GM21619 (cell line): ENCODE measurements around the gene BFSP2.

ENCODE experiments used
- ATAC-seq: cut with Tn5 transposase; IDR thresholded peaks from one replicate; pipeline ENCODE4 v1.9.1; 2021; ENCODE audit not compliant: unreplicated experiment

BFSP2 gene, protein sequence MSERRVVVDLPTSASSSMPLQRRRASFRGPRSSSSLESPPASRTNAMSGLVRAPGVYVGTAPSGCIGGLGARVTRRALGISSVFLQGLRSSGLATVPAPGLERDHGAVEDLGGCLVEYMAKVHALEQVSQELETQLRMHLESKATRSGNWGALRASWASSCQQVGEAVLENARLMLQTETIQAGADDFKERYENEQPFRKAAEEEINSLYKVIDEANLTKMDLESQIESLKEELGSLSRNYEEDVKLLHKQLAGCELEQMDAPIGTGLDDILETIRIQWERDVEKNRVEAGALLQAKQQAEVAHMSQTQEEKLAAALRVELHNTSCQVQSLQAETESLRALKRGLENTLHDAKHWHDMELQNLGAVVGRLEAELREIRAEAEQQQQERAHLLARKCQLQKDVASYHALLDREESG

DNA sequence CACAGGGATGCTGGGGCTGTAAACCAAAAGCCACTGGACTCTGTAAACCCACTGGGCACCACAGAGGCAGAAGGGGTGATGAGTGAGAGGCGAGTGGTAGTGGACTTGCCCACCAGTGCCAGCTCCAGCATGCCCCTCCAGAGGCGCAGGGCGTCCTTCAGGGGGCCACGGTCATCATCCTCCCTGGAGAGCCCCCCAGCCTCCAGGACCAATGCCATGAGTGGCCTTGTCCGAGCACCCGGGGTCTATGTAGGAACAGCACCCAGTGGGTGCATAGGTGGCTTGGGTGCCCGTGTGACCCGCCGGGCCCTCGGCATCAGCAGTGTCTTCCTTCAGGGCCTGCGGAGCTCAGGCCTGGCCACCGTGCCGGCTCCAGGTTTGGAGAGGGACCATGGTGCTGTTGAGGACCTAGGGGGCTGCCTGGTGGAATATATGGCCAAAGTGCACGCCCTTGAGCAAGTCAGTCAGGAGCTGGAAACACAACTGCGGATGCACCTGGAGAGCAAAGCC lies at the start of gene BFSP2:
BFSP2 (plus strand) TSS at position 51 of the 510 bp plus-strand sequence; CDS start at position 79, 28 bp downstream.
- no peak for ATAC-seq

DNA sequence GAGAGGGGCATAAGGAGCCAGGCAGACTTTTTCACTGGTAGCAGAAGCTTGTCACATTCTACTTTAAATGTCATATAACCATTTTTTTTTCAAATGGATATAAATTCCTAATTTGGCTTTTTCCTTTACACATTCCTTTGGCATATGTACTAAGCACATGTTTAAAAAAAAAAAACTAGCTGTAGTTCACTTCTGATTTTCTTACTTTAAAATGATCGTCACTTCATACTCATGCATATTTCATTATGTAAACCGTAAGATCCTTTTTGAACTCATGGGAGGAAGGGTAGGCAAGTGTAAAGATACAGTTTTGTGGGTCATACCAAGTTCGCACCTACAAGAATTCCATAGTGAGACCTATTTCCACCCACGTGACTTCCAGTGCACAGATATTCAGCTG lies 45.1 kb upstream of the BFSP2 start:
- no peak for ATAC-seq

DNA sequence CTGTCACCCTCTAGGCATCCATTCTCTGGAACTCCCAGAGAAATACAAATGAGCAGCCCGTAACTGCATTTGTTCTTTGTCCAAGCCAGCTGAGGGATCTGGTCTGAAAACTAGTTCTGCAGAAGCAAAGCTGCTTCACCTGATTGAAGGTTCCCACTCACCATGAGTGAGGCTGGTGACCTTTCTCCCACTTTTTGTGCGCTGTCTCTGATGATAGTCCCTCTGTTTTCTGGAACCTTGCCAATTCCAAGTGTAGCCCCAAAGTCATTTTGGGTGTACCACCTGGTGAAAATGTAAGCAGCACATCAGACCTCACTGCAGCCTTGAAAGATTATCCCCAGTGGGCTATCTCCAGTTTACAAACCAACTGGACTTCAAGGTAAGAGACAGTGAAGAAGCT lies 39.4 kb upstream of the BFSP2 start:
- no peak for ATAC-seq

GRCh38 chr3:133361011-133361410 lies 38.8 kb upstream of the BFSP2 start:
- ATAC-seq: no peak

GRCh38 chr3:133361435-133361834 lies 38.4 kb upstream of the BFSP2 start:
- no peak for ATAC-seq

DNA sequence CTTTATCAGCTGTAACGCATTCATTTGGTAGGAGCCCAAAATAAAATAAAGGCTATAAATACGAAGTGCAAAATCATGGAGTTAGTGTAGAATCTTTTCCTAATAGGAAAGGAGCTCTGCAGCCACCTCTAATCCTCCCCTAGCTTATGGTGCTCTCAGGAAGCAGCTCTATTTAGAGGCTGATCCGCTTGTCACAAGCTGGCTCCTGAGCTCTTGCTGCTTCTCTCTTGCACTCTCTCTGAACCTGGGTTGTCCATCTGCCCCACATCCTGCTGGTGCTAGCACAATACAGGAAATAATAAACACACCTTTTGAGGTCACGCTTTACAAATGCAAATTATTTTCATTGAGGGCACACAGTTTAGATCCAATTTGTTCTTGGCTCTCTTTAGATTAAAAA lies 37.3 kb upstream of the BFSP2 start:
- no peak for ATAC-seq

- ATAC-seq: no peak
Measured at GRCh38 chr3:133364704-133365103, 35.2 kb upstream of the BFSP2 start.

DNA sequence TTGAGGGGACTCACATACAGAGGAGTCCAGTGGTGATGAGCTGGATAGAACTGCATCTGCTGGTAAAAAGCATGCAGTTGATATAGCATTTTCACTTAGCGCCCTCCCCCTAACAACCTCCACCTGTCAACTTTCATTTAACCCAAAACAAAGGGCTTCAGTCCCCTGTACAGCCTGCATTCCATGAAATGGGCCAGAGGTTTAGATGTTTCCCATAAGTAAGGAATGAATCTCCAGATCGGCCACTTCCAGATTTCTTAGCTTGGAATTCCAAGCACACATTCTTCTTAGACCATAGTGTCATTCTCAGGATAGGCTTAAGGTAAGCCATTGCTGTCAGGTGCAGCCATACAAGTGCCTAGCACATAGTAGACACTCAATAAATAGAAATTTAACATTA lies 32.9 kb upstream of the BFSP2 start:
- no peak for ATAC-seq

DNA sequence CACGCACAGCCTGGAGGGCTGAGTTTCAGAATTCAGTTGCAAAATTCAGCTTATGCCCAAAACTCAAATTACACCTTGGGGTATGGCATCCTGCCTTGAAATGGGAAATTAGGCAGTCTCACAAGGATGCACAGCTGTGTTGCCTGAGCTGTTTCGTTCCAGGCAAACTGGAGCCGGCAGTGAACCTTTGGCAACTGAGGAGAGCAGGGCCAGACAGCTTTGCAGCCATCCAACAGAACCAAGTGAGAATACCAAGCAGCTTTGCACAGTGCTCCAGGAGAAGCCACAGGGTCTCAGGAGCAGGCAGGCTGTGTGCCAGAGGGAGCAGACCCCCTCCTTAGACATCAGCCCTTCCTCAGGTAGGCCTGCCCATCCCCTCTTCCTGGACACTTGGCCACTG lies 32.5 kb upstream of the BFSP2 start:
- ATAC-seq: no peak

- no peak for ATAC-seq
Measured at GRCh38 chr3:133367956-133368355, 31.9 kb upstream of the BFSP2 start.

DNA sequence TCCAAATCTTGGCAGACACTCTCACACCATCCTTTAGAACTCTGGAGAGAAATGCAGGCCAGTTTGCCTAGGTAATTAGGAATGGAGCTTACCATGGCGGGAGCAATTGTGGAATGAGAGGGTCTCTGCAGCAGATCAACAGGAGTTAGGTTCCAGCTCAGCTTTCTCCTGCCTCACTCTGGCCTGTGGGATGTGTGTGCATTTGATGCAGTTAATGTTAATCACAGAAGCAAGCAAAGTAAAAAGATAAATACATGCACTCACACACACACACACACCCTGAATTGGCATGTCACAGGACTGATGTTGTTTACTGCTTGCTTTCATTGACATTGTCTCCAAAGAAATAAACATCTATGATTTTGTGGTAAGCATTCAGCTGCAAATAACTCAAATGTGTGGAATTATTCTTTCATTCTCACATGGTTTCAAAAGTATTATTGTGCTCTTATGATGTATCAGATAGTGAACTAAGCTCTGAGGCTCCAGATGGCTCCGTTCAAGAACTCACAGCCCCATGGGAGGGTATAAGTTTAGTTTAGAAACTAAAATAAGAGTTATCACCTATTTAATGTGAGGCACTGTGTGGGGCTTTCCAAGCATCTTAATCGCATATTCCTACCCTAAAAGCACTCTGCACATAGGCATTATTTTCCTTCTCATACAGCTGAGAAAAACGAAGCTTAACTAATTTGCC lies 31.3 kb upstream of the BFSP2 start:
- no peak for ATAC-seq

GRCh38 chr3:133369068-133369440 lies 30.8 kb upstream of the BFSP2 start:
- no peak for ATAC-seq

DNA sequence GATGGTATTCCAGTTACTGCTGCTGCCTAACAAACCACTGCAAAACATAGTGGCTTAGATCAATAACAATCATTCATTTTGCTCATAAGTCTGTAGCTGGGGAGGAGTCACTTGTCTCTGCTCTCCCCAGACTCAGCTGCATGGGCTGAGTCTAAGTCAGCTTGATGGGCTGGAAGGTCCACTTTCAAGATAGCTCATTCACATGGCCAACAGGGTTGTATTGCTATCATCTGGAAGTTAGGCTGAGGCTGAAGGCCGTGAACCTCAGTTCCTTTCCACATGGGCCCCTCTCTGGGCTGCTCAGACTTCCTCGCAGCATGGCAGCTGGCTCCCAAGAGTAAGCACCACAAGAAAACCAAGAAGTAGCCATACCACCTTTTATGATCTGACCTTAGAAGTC lies 28.7 kb upstream of the BFSP2 start:
- ATAC-seq: no peak

GRCh38 chr3:133371676-133372075 lies 28.2 kb upstream of the BFSP2 start:
- ATAC-seq: no peak

DNA sequence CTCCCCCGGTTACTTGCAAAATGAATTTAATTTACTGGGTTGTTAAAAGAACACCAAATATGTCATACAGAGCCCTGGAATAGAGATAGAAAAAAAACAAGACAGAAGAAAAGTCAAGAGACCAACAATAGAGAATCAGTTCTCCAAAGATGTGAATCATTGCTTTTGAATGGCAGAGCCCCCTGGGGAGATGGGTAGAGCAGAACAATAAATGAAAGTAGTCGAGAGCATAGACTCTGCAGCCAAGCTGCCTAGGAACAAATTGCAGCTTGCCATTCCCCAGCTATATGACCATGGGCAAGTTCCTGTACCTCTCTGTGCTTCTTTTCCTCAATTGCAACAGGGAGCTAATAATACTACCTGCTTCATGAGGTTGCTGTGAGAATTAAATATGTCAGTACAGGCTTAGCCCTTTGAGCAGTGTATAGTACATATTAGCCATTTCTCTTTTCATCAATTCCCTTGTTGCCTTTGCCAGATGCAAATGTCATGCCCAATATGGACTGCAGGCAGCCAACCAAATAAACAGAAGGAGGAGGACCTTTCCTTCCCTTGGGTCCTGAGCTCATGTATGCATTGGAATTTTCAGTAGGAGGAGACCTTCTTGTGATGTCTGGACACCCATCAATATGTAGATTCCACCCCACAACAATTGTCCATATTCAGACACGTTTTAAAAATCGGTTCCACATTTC lies 25.0 kb upstream of the BFSP2 start:
- ATAC-seq: no peak

DNA sequence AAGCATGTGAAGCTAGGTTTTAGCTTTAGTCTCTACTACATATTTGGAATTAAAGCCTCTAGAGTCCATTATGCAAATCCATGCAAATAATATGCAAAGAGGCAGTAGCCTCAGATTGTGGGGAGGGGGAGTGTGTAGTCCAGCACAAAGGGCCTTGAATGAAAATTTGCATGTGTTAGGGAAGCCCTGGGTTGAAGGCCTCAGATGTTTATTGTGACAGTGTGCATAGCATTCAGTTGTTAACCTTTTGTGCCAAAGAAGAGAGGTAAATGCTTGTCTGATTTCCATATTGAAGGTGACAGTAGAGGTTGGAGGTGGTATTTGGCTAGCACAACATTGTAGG lies 24.5 kb upstream of the BFSP2 start:
- ATAC-seq: no peak

DNA sequence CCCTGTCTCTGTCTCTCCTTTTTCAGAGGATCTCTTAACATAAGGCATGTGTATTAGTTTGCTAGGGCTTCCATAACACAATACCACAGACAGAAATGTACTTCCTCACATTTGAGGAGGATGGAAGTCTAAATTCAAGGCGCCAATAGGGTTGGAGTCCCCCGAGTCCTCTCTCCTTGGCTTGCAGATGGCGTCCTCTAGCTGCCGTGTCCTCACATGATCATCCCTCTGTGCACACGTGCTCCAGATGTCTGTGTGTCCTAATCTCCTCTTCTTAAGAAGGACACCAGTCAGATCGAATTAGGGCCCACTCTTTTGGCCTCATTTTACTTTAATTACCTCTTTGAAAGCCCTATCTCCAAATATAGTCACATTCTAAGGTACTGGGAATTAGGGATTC lies 23.0 kb upstream of the BFSP2 start:
- ATAC-seq: no peak

DNA sequence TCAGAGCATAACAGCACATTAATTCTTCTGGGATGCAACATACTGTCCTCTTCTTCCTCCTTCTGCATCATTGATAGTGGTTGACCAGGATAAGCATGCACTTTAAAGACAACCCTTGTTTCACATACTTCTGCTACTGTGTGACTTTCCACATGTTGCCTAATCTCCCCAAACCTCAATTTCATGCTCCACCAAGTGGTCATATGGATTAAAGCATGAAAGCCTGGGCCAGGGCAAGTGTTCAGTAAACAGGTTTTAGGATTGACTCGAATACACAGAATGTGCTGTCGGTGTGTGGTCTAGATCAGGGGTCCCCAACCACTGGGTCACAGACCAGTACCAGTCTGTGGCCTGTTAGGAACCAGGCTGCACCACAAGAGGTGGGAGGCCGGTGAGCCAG lies 22.5 kb upstream of the BFSP2 start:
- no peak for ATAC-seq

DNA sequence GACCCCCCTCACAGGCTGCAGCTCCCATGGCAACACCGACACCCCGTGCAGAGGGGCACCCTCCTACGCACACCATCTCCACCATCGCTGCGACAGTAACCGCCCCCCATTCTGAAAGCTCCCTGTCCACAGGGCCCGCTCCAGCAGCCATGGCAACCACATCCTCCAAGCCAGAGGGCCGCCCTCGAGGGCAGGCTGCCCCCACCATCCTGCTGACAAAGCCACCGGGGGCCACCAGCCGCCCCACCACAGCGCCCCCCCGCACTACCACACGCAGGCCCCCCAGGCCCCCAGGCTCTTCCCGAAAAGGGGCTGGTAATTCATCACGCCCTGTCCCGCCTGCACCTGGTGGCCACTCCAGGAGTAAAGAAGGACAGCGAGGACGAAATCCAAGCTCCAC lies 19.9 kb upstream of the BFSP2 start:
- ATAC-seq: no peak

DNA sequence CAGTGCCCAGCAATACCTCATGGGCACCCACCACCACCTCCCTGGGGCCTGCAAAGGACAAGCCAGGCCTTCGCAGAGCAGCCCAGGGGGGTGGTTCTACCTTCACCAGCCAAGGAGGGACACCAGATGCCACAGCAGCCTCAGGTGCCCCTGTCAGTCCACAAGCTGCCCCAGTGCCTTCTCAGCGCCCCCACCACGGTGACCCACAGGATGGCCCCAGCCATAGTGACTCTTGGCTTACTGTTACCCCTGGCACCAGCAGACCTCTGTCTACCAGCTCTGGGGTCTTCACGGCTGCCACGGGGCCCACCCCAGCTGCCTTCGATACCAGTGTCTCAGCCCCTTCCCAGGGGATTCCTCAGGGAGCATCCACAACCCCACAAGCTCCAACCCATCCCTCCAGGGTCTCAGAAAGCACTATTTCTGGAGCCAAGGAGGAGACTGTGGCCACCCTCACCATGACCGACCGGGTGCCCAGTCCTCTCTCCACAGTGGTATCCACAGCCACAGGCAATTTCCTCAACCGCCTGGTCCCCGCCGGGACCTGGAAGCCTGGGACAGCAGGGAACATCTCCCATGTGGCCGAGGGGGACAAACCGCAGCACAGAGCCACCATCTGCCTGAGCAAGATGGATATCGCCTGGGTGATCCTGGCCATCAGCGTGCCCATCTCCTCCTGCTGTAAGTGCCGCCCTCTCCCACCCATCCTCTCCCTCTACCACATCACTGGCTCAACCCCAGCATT lies 19.2 kb upstream of the BFSP2 start:
- ATAC-seq: no peak
